GM21737 (cell line): Measurements from ENCODE around the gene CAND2.
"Not testable (repeated sequence)": the region's sequence is repeated elsewhere in the genome, so short reads cannot be mapped to it uniquely, and the experiment has no call there.

Experiments
- ATAC-seq: cut with Tn5 transposase; IDR thresholded peaks from one replicate; pipeline ENCODE4 v1.9.1; 2021; ENCODE audit warnings: mild to moderate bottlenecking, moderate library complexity; ENCODE audit not compliant: unreplicated experiment

Gene CAND2

GRCh38 chr3:12852201-12852600 is 55.7 kb downstream of the CAND2 start:
- no peak for ATAC-seq

GRCh38 chr3:12853847-12854246 is 57.4 kb downstream of the CAND2 start:
- ATAC-seq: not testable (repeated sequence)

- no peak for ATAC-seq
Measured at GRCh38 chr3:12854565-12854964, 58.1 kb downstream of the CAND2 start.

- ATAC-seq: no peak
Measured at GRCh38 chr3:12856626-12857025, 60.1 kb downstream of the CAND2 start.

GRCh38 chr3:12859840-12860239 is 63.4 kb downstream of the CAND2 start:
- no peak for ATAC-seq

- no peak for ATAC-seq
Measured at GRCh38 chr3:12861611-12862010, 65.1 kb downstream of the CAND2 start.

- ATAC-seq: no peak
Measured at GRCh38 chr3:12862387-12862786, 65.9 kb downstream of the CAND2 start.

- no peak for ATAC-seq
Measured at GRCh38 chr3:12865271-12865670, 68.8 kb downstream of the CAND2 start.

- ATAC-seq: no peak
Measured at GRCh38 chr3:12866836-12867235, 70.4 kb downstream of the CAND2 start.

- ATAC-seq: peak; percentile 9
Measured at GRCh38 chr3:12868039-12869034, 71.9 kb downstream of the CAND2 start.

GRCh38 chr3:12869035-12869621 is 72.6 kb downstream of the CAND2 start:
- ATAC-seq: peak; percentile 46

GRCh38 chr3:12870942-12871341 is 74.5 kb downstream of the CAND2 start:
- no peak for ATAC-seq

GRCh38 chr3:12871404-12871983 is 75.0 kb downstream of the CAND2 start:
- no peak for ATAC-seq

GRCh38 chr3:12875857-12876836 is 79.7 kb downstream of the CAND2 start:
- ATAC-seq: no peak

GRCh38 chr3:12877040-12877439 is 80.6 kb downstream of the CAND2 start:
- ATAC-seq: no peak

- no peak for ATAC-seq
Measured at GRCh38 chr3:12878141-12878574, 81.7 kb downstream of the CAND2 start.

- ATAC-seq: not testable (repeated sequence)
Measured at GRCh38 chr3:12878758-12879157, 82.3 kb downstream of the CAND2 start.

GRCh38 chr3:12879191-12879815 is 82.8 kb downstream of the CAND2 start:
- no peak for ATAC-seq

- ATAC-seq: peak; percentile 61
Measured at GRCh38 chr3:12881858-12882257, 85.4 kb downstream of the CAND2 start.
